Suppressor macrophage treated with lipopolysaccharide for 1 hour (primary cell): Measurements from ENCODE around the gene PDP2.
"Not testable (repeated sequence)": the region's sequence is repeated elsewhere in the genome, so short reads cannot be mapped to it uniquely, and the experiment has no call there.

ENCODE experiments used
- DNase-seq, 3 donors: peaks; one replicate each; pipeline ENCODE4 v3.0.0-alpha.2; 2020 to 2022

The PDP2 gene

GRCh38 chr16:66853261-66854139 is 26.8 kb upstream of the PDP2 start:
- peak; percentile 22 to 38 (median 27) for DNase-seq

GRCh38 chr16:66856184-66856730 is 24.1 kb upstream of the PDP2 start:
- DNase-seq = no peak

- no peak for DNase-seq
Measured at GRCh38 chr16:66856801-66857200, 23.5 kb upstream of the PDP2 start.

GRCh38 chr16:66857437-66857836 is 22.9 kb upstream of the PDP2 start:
- no peak for DNase-seq

- DNase-seq = no peak
Measured at GRCh38 chr16:66858740-66859396, 21.4 kb upstream of the PDP2 start.

- DNase-seq = no peak
Measured at GRCh38 chr16:66859397-66860068, 20.8 kb upstream of the PDP2 start.

- no peak for DNase-seq
Measured at GRCh38 chr16:66862023-66862520, 18.2 kb upstream of the PDP2 start.

- no peak for DNase-seq
Measured at GRCh38 chr16:66863707-66864106, 16.6 kb upstream of the PDP2 start.

- peak in 1 of 3 donors; percentile 12 for DNase-seq
Measured at GRCh38 chr16:66869424-66869823, 10.9 kb upstream of the PDP2 start.

- not testable (repeated sequence) for DNase-seq
Measured at GRCh38 chr16:66871363-66871762, 9.0 kb upstream of the PDP2 start.

GRCh38 chr16:66871840-66872239 is 8.5 kb upstream of the PDP2 start:
- no peak for DNase-seq

GRCh38 chr16:66872559-66872942 is 7.8 kb upstream of the PDP2 start:
- DNase-seq = no peak

- DNase-seq = peak; percentile 99 to 100 (median 100)
Measured at GRCh38 chr16:66872943-66873684, 7.2 kb upstream of the PDP2 start.

GRCh38 chr16:66873685-66874055 is 6.6 kb upstream of the PDP2 start:
- DNase-seq = no peak

GRCh38 chr16:66874079-66874775 is 6.1 kb upstream of the PDP2 start:
- peak in 1 of 3 donors; percentile 13 for DNase-seq

- peak; percentile 79 to 83 (median 83) for DNase-seq
Measured at GRCh38 chr16:66878067-66878466, 2.2 kb upstream of the PDP2 start.

GRCh38 chr16:66881014-66881417 is 701 bp downstream of the PDP2 start:
- peak in 1 of 3 donors; percentile 31 for DNase-seq

- DNase-seq = no peak
Measured at GRCh38 chr16:66881560-66881959, 1.2 kb downstream of the PDP2 start.

- DNase-seq = no peak
Measured at GRCh38 chr16:66881964-66882508, 1.7 kb downstream of the PDP2 start.

- no peak for DNase-seq
Measured at GRCh38 chr16:66882702-66883101, 2.4 kb downstream of the PDP2 start.

GRCh38 chr16:66885491-66885890 is 5.2 kb downstream of the PDP2 start:
- no peak for DNase-seq
